HG02571 (cell line): Measurements from ENCODE around the gene AMER3.

Experiments used
- ATAC-seq: cut with Tn5 transposase; IDR thresholded peaks from one replicate; pipeline ENCODE4 v1.9.1; 2021; ENCODE audit warnings: mild to moderate bottlenecking, moderate library complexity; ENCODE audit not compliant: unreplicated experiment

The AMER3 gene

GRCh38 chr2:130749078-130749477 is 6.3 kb upstream of the AMER3 start:
- ATAC-seq = no peak

- ATAC-seq = no peak
Measured at GRCh38 chr2:130749641-130750040, 5.7 kb upstream of the AMER3 start.

- no peak for ATAC-seq
Measured at GRCh38 chr2:130754811-130755210, 529 bp upstream of the AMER3 start.

GRCh38 chr2:130756053-130756873 is 923 bp downstream of the AMER3 start:
- ATAC-seq = no peak

GRCh38 chr2:130756874-130757668 is 1.7 kb downstream of the AMER3 start:
- ATAC-seq = no peak

GRCh38 chr2:130759906-130760753 is 4.8 kb downstream of the AMER3 start:
- no peak for ATAC-seq

- no peak for ATAC-seq
Measured at GRCh38 chr2:130760754-130761751, 5.7 kb downstream of the AMER3 start.

- no peak for ATAC-seq
Measured at GRCh38 chr2:130762031-130762909, 6.9 kb downstream of the AMER3 start.

GRCh38 chr2:130762910-130763385 is 7.6 kb downstream of the AMER3 start:
- no peak for ATAC-seq

- ATAC-seq = no peak
Measured at GRCh38 chr2:130763405-130763804, 8.1 kb downstream of the AMER3 start.

- no peak for ATAC-seq
Measured at GRCh38 chr2:130764035-130764820, 8.9 kb downstream of the AMER3 start.

GRCh38 chr2:130764821-130765115 is 9.4 kb downstream of the AMER3 start:
- ATAC-seq = no peak

- ATAC-seq = no peak
Measured at GRCh38 chr2:130765464-130765863, 10.1 kb downstream of the AMER3 start.

GRCh38 chr2:130766037-130766436 is 10.7 kb downstream of the AMER3 start:
- ATAC-seq = no peak

- no peak for ATAC-seq
Measured at GRCh38 chr2:130766711-130767407, 11.5 kb downstream of the AMER3 start.

- ATAC-seq = no peak
Measured at GRCh38 chr2:130767408-130767775, 12.1 kb downstream of the AMER3 start.

GRCh38 chr2:130768191-130768855 is 13.0 kb downstream of the AMER3 start:
- ATAC-seq = no peak
